Pancreas (tissue), 10 donors: ENCODE data around the gene RNF144A. TPM values are rescaled to one million over a fixed set of nuclear protein-coding genes. Genes with fewer than 3 reads are reported as not detected.

ENCODE experiments used
- ATAC-seq, 4 donors: fragments of 200-7000 bp; cut with Tn5 transposase; one replicate each; pipeline versions ENCODE4 v1.8.0 to v1.9.1; 2020; ENCODE audit warnings: mild to moderate bottlenecking in 4 of 4, moderate library complexity in 4 of 4
- DNase-seq, 6 donors: peaks; one replicate each; pipeline ENCODE4 v3.0.0-alpha.2; 2020
- FAIRE-seq: peaks from 2 replicates; lab custom pipeline; 2012; peaks lifted over from hg19 to GRCh38; lab: Jason Lieb, UNC
- H3K27ac ChIP-seq, 4 donors: fragments of 200-600 bp; sonication (generic); 1 replicate in 3 of 4; 2 replicates in 1 of 4; pipeline versions ENCODE4 v1.5.0 to v1.8.0; 2020
- H3K27me3 ChIP-seq, 4 donors: fragments of 200-600 bp; one replicate each; pipeline ENCODE4 v1.8.0; 2021
- H3K36me3 ChIP-seq, 3 donors: fragments of 200-600 bp; sonication (generic) in 1 of 3; one replicate each; pipeline versions ENCODE4 v1.5.0 to v1.8.0; 2020 to 2021
- H3K4me1 ChIP-seq, 3 donors: fragments of 200-600 bp; one replicate each; pipeline ENCODE4 v1.8.0; 2021
- H3K4me3 ChIP-seq, 4 donors: fragments of 200-600 bp; sonication (generic) in 2 of 4; one replicate each; pipeline versions ENCODE4 v1.5.0 to v1.8.0; 2020 to 2021
- H3K9me3 ChIP-seq, 4 donors: fragments of 200-600 bp; one replicate each; pipeline ENCODE4 v1.8.0; 2021
- WGBS, 2 donors: extraction: QIAGEN DNeasy Blood & Tissue Kit; methylation state at CpG; one replicate each; pipeline ENCODE4 v1.1.7; 2013; 5-methylcytosine and 5-hydroxymethylcytosine counted together
- intact Hi-C, 3 donors: fragments of 100-400 bp; cut with DNase I; formaldehyde crosslinking; loops; one replicate each; pipeline versions ENCODE4 v1.11.1 to v1.14.2; 2022
- polyA plus RNA-seq, 2 donors: library from polyadenylated mRNA; stranded (reverse); fragments of 200-250 nt; gene quantifications; one replicate each; pipeline ENCODE4 v1.2.3, GENCODE V29; 2013
- total RNA-seq, 6 donors: library from RNA; stranded (reverse); fragmentation: NEBNext Ultra II Directional in 4 of 6; extraction: Animal tissue kit (Norgen Biotek cat#: 25700) in 4 of 6; gene quantifications; one replicate each; pipeline versions ENCODE4 v1.2.1 to v1.2.4, GENCODE V29; 2021 to 2023
- TF ChIP-seq, protein P1 (sequence below), 4 donors: fragments of 200-600 bp; sonication (generic) in 3 of 4; IDR thresholded peaks; one replicate each; pipeline versions ENCODE4 v1.5.0 to v1.8.0; 2021; ENCODE audit warnings: antibody characterized with exemption in 4 of 4
- donor health status: healthy with polysubstance abuse.
- donor health status: DM: no; HTN: no; CAD: no; lungs with moderate emphysema.
- donor health status: DM: no; HTN: no; CAD: no.
- donor health status: control.
- donor health status: control.
- donor health status: Bipolar disorder and iron deficiency.
- donor health status: DM: yes; HTN: yes; CAD: no.
- donor health status: DM: no; HTN: no; CAD: no.
- donor health status: DM: no; HTN: no; CAD: no.
- donor health status: DM: yes; HTN: yes; CAD: no.

The RNF144A gene
- total and polyA plus RNA-seq, 8 donors = 9.4 to 78.7 (median 34.1) TPM

GRCh38 chr2:6943523-6943922 is 26.3 kb downstream of the RNF144A start:
- Histone ChIP-seq H3K4me3 (no peak overlapping the region), H3K36me3 (peaks cover 0 to 19% (median 0%) of the 10 kb centered on the region in 3 donors), H3K4me1 (peaks cover 20 to 43% (median 40%) of the 10 kb centered on the region in 3 donors), H3K27me3 (no peaks in the 10 kb centered on the region), H3K27ac (no peak overlapping the region), H3K9me3 (no peaks in the 10 kb centered on the region)
- ATAC-seq (no peak), DNase-seq (no peak), FAIRE-seq (no peak)
- 91 to 97% methylated on average over 6 of the region's 6 CpGs for WGBS, 2 donors
- TF ChIP-seq, protein P1, sequence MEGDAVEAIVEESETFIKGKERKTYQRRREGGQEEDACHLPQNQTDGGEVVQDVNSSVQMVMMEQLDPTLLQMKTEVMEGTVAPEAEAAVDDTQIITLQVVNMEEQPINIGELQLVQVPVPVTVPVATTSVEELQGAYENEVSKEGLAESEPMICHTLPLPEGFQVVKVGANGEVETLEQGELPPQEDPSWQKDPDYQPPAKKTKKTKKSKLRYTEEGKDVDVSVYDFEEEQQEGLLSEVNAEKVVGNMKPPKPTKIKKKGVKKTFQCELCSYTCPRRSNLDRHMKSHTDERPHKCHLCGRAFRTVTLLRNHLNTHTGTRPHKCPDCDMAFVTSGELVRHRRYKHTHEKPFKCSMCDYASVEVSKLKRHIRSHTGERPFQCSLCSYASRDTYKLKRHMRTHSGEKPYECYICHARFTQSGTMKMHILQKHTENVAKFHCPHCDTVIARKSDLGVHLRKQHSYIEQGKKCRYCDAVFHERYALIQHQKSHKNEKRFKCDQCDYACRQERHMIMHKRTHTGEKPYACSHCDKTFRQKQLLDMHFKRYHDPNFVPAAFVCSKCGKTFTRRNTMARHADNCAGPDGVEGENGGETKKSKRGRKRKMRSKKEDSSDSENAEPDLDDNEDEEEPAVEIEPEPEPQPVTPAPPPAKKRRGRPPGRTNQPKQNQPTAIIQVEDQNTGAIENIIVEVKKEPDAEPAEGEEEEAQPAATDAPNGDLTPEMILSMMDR (IDR thresholded peaks at IDR 0.05) = no peak
- intact Hi-C loops = no loop called here

DNA sequence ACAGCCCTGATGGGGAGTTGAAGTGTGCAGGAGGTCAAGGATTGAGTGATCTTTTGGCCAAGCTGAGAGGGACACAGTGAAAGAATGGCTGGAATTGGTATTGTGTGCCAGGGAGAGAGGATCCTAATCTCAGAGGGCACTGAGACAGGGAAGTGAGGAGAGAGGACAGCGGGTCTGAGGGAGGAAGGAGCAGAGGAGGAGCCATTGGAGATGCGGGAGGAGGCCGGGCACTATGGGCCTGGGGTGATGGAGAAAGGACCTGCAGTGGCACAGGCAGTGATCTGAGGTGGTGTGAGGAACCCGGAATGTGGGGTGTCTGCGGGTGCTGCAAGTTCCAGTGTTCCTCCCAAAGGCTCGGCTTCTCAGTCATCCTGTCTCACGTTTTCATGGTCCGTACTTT is 26.8 kb downstream of the RNF144A start:
- H3K27ac ChIP-seq = no peak overlapping the region

GRCh38 chr2:6944555-6944954 is 27.3 kb downstream of the RNF144A start:
- no peak for FAIRE-seq
- Histone ChIP-seq H3K4me3 (no peak overlapping the region), H3K4me1 (peaks cover 18 to 41% (median 35%) of the 10 kb centered on the region in 3 donors), H3K36me3 (peaks cover 0 to 19% (median 0%) of the 10 kb centered on the region in 3 donors), H3K9me3 (no peaks in the 10 kb centered on the region), H3K27ac (peak overlapping the region in 2 of 4 donors; percentile 46 to 56), H3K27me3 (no peaks in the 10 kb centered on the region)
- intact Hi-C loops = no loop called here
- ATAC-seq = no peak
- TF ChIP-seq, protein P1 (IDR thresholded peaks at IDR 0.05) = no peak
- 63 to 73% methylated on average over 5 of the region's 5 CpGs for WGBS, 2 donors
- peak in 1 of 6 donors; percentile 32 for DNase-seq

More for the DNA sequence above, 26.8 kb downstream of the RNF144A start:
- 97 to 98% methylated on average over 8 of the region's 8 CpGs for WGBS, 2 donors
- DNase-seq (peak in 1 of 6 donors; percentile 19), FAIRE-seq (no peak), ATAC-seq (no peak)
- peaks cover 20 to 41% (median 40%) of the 10 kb centered on the region in 3 donors for H3K4me1 ChIP-seq
- H3K27me3 ChIP-seq = no peaks in the 10 kb centered on the region
- intact Hi-C loops = no loop called here
- H3K4me3 ChIP-seq = no peak overlapping the region
- H3K9me3 ChIP-seq = no peaks in the 10 kb centered on the region
- H3K36me3 ChIP-seq = peaks cover 0 to 19% (median 0%) of the 10 kb centered on the region in 3 donors
- TF ChIP-seq, protein P1 (IDR thresholded peaks at IDR 0.05) = no peak

- ATAC-seq (peak in 3 of 4 donors; percentile 17 to 43 (median 17)), DNase-seq (peak in 1 of 6 donors; percentile 47), FAIRE-seq (no peak)
- peaks cover 0 to 19% (median 0%) of the 10 kb centered on the region in 3 donors for H3K36me3 ChIP-seq
- no peak overlapping the region for H3K4me3 ChIP-seq
- H3K9me3 ChIP-seq = no peaks in the 10 kb centered on the region
- H3K27ac ChIP-seq = peak overlapping the region in 2 of 4 donors; percentile 46 to 56
- TF ChIP-seq, protein P1 (IDR thresholded peaks at IDR 0.05) = no peak
- peaks cover 18 to 41% (median 30%) of the 10 kb centered on the region in 3 donors for H3K4me1 ChIP-seq
- 49 to 56% methylated on average over 9 of the region's 9 CpGs for WGBS, 2 donors
- intact Hi-C loops = no loop called here
- H3K27me3 ChIP-seq = no peaks in the 10 kb centered on the region
Measured at GRCh38 chr2:6945087-6945813, 28.0 kb downstream of the RNF144A start.

DNA sequence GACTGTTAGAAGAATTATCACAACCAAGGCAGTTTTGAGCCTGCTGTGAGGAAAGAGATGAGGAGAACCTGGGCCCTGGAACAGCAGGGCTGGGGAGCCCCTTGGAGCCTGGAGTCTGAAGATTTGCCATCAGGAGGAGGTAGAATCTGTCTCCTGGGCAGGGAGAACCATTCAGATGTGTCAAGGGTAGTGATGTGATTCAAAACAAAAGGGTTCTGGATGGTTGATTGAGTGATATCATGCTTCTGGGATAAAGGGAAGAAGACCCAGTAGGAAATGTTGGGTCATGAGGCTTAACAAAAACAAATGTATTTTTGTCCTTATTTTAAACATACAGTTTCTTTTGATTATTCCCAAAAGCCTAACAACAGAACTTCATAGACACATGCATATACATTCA is 28.6 kb downstream of the RNF144A start:
- Histone ChIP-seq H3K27ac (peak overlapping the region in 2 of 4 donors; percentile 46 to 56), H3K9me3 (no peaks in the 10 kb centered on the region), H3K36me3 (peaks cover 0 to 19% (median 0%) of the 10 kb centered on the region in 3 donors), H3K4me1 (peaks cover 18 to 38% (median 30%) of the 10 kb centered on the region in 3 donors), H3K4me3 (no peak overlapping the region), H3K27me3 (no peaks in the 10 kb centered on the region)
- FAIRE-seq (no peak), ATAC-seq (no peak), DNase-seq (peak in 1 of 6 donors; percentile 25)
- TF ChIP-seq, protein P1 (IDR thresholded peaks at IDR 0.05) = no peak
- intact Hi-C loops = no loop called here
